Fibroblast of the aortic adventitia (primary cell): ENCODE measurements around the gene FOXP1. TPM values are rescaled to one million over a fixed set of nuclear protein-coding genes. Genes with fewer than 3 reads are reported as not detected.

ENCODE experiments used
- DNase-seq: peaks from one replicate; pipeline ENCODE4 v3.0.0-alpha.2; 2010; ENCODE audit warnings: low read depth
- H3K4me3 ChIP-seq: 2 replicates; pipeline ENCODE4 v1.5.1; 2011; ENCODE audit warnings: low read depth, mild to moderate bottlenecking, control low read depth, low read length, moderate library complexity
- CTCF ChIP-seq: IDR thresholded peaks from 2 replicates; pipeline ENCODE4 v1.5.1; 2011; ENCODE audit warnings: mild to moderate bottlenecking, low read length, control low read depth, inconsistent platforms; ENCODE audit not compliant: insufficient read depth
- total RNA-seq: library from RNA; depleted of rRNA; stranded (reverse); fragments of >200 nt; gene quantifications from 2 replicates; pipeline ENCODE4 v1.2.3, GENCODE V29; 2012; ENCODE audit warnings: low replicate concordance

The FOXP1 gene
- total RNA-seq, 1 donor, result 115 TPM

DNA sequence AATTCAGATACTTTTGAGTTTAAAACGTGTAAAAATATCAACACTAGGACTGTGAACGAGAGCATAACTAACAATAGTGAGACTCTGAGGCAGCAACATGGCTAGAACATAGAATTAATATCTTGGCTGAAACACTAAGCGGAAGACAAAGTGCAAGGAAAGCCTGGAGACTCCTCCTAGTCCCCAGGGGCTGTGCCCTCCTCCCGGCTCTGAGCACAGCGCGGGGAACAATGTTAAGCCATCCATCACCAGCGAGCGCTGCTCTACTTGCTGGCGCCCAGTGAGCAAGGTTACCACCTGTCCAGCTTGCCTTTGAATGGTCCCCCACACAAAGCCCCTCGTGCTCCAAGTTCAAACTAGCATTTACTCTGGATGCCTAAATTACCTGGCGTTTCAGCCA is 436.9 kb downstream of the FOXP1 start:
- no peak overlapping the region for H3K4me3 ChIP-seq
- TF ChIP-seq CTCF, result no peak

DNA sequence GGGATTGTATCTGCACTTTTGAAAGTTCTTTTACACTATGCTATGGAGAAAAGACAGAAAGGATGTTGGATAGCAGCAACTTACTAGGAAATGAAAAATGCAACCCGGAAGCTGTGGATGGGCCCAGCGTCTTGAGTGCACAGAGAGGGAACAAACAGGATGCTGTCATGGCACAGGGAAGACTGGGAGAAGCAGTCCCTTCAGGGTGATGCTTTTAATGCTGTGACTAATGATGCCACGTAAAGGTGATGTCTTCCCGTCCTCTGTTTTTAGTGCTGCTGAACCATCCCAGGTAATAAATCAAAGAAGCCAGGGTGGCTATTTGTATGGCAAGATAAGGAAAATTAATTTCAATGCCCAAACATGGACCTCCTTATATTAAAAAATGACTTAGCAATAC is 437.6 kb downstream of the FOXP1 start:
- TF ChIP-seq CTCF, result no peak
- DNase-seq, result no peak
- H3K4me3 ChIP-seq, result no peak overlapping the region

More for the DNA sequence above, 436.9 kb downstream of the FOXP1 start:
- no peak for DNase-seq

- DNase-seq, result no peak
- no peak overlapping the region for H3K4me3 ChIP-seq
- TF ChIP-seq CTCF, result no peak
Observed at GRCh38 chr3:71144525-71145253, 438.8 kb downstream of the FOXP1 start.

GRCh38 chr3:71143493-71143892 is 440.0 kb downstream of the FOXP1 start:
- DNase-seq, result no peak
- no peak overlapping the region for H3K4me3 ChIP-seq
- TF ChIP-seq CTCF, result no peak

- no peak for TF ChIP-seq CTCF
- DNase-seq, result no peak
- no peak overlapping the region for H3K4me3 ChIP-seq
Observed at GRCh38 chr3:71142441-71143161, 440.9 kb downstream of the FOXP1 start.

GRCh38 chr3:71140477-71140876 is 443.1 kb downstream of the FOXP1 start:
- no peak for DNase-seq
- TF ChIP-seq CTCF, result no peak

DNA sequence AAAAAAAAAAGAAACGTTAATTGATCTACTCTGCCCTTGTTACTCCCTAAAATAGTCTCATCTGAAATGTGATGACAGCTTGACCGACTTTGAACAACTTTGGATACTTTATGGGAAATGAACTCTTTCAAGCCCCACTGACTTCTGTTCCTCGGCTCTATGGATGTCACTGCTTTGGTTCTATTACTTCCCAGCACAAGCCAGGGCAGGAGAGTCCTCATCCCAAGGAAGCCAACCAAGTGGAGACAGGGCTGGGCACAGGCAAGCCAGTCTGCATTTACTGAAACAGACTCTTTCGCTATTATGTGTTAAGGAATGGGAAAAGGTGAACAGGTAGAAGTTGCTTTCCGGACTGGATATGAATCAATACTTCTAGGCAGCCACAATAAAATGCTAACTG is 444.0 kb downstream of the FOXP1 start:
- H3K4me3 ChIP-seq, result no peak overlapping the region
- no peak for TF ChIP-seq CTCF
- no peak for DNase-seq

More at GRCh38 chr3:71140477-71140876, 443.1 kb downstream of the FOXP1 start:
- H3K4me3 ChIP-seq, result no peak overlapping the region
